Measurements from ENCODE around the gene PCBP3.

GRCh38 chr21:45747233-45747766, 103.8 kb downstream of the PCBP3 start:
- no peak for TF ChIP-seq POLR2A (IDR thresholded peaks at IDR 0.05)
- TF ChIP-seq CTCF (IDR thresholded peaks at IDR 0.05 in 4 of 5, conservative IDR thresholded peaks at IDR 0.05 in 1 of 5), result no peak

Measured in gastrocnemius medialis (tissue), 4 donors.